GM21381 (cell line): ENCODE data around the gene COL27A1.
"Not testable (repeated sequence)": the region's sequence is repeated elsewhere in the genome, so short reads cannot be mapped to it uniquely, and the experiment has no call there.

Experiments used
- ATAC-seq: cut with Tn5 transposase; IDR thresholded peaks from one replicate; pipeline ENCODE4 v1.9.1; 2021; ENCODE audit warnings: mild to moderate bottlenecking, moderate library complexity; ENCODE audit not compliant: unreplicated experiment

COL27A1 gene

DNA sequence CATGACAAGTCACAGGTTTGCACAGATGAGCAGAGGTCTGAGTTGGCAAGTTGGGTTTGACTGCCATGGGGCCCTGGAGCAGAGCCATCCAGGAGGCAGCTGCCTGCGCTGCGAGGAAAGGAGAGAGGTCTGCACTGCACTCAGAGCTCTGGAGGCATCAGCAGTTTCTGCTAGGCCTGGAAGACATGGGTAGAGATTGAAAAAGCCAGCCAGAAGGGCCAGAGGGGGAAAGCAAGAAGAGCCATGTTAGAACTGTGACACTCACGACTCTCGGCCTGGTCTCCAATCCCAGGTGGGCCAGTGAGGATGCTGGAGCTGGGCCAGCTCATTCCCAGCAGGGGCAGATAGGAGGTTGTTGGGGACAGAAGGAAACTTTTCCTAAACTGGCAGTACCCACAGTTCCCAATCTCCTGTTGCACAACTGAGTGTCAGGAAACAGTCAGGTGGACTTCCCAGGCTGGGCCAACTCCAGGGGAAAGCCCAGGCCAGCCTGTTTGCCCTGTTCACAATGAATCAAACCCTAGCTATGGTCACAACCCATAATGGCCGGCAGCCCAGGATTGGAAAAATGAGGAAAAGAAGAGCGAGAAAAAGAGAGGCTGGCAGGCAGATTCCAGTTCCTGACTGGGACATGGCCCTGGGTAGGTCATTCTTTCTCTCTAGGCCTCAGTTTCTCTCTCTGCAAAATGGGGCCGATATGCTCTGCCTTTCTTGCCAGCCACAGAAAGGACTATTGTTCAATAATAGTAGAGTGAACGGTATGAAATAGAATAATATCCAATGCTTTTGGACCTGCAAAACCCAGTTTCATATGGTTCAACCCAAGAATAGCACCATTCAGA lies 159.8 kb downstream of the COL27A1 start:
- no peak for ATAC-seq

DNA sequence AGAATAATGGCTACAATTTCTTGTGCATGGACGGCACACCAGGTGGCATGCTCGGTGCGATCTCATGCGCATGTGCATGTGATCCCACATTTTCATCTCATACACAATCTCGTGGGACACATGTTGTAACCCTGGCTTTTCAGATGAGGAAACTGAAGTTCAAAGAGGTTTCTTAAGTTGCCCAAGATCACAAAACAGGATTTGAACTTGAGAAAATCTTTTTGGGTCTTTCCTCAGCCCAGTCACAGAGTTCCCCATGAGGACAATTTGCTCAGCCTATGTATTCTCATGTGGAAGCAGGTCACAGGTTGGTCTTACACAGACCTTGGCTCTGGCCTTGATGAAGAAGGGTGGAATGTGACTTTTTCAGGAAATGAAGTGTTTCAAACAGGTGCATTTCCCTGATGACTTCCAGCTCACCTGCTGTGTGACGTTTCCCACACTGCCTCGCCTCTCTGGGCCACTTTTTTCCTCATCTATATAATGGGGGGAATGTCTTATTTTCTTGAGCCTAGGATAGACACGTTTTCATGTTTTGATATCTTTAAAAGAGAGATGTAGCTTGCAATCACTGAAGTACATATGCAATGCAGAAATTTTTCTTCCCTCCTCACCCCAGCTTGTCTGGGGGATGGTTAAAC lies 160.5 kb downstream of the COL27A1 start:
- no peak for ATAC-seq

DNA sequence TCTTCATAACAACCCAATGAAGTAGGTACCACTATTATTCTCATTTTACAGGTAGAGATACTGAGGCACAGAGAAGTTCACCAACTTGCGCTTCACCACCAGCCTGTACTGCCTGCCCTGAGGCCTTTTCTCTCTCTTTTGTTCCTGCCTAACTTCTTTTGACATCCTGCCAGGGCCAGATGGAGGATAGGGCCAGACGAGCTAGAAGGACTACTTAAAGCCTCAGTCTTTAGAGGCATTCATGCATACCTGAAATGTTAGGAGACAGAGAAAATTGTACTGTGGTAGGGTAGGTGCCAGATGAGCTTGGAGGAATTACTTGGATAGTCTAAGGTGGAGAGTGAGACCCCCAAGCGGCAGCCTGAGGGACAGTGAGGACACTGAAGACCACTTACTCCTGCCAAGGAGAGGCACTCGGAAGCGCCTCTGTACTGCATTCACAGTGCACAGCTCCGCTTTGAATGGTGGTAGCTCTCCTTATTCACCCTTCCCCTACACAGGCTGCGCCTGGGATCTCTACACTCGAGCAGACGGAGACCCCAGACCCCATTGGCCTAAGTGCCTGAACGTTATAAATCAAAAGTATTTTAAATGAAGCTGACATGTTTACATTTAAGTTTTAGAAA lies 161.4 kb downstream of the COL27A1 start:
- no peak for ATAC-seq

DNA sequence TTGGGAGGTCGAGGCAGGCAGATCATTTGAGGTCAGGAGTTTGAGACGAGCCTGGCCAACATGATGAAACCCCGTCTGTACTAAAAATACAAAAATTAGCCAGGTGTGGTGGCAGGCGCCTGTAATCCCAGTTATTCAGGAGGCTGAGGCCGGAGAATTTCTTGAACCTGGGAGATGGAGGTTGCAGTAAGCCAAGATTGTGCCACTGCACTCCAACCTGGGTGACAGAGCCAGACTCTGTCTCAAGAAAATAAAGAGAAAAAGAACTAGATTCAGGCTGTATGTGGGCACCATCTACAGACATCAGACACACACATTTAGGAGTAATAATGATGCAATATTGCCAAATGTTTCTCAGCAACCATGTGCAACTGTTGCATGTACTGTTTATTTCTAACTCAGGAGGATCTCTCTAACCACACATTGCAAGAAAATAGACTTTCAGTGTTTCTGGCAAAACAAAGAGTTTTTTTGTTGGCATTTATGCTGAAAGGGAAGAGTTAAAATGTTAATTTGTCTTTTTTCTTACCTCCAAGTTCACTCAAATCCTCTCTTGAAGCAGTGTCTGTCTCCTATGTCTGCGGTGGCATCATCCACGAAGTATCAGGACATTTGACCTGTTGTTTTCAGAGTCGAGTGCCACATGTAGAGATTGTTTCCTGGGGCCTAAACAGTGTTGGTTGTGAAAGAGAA lies 162.5 kb downstream of the COL27A1 start:
- ATAC-seq, result no peak

DNA sequence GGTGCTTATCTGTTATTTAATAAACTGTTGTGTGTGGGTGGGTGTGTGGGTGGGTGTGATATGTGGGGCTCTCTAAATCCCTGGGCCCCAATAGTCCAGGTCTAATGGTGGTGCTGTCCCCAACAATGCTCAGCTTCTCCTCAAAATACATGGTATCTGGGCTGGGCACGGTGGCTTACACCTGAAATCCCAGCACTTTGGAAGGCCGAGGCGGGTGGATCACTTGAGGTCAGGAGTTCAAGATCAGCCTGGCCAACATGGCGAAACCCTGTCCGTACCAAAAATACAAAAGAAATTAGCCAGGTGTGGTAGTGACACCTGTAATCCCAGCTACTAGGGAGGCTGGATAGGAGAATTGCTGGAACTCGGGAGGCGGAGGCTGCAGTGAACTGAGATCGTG lies 163.1 kb downstream of the COL27A1 start:
- ATAC-seq, result no peak

- no peak for ATAC-seq
Observed at GRCh38 chr9:114319147-114319546, 163.8 kb downstream of the COL27A1 start.

DNA sequence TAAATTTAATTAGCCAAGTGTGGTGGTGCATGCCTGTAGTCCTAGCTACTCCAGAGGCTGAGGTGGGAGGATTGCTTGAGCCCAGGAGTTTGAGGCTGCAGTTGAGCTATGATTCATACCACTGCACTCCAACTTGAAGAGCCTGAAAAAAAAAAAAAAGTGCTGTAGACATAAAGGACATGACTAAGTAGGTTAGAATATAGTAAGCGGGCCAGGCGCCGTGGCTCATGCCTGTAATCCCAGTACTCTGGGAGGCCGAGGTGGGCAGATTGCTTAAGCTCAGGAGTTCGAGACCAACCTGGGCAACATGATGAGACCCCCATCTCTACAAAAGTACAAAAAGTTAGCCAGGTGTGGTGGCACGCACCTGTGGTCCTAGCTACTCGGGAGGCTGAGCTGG lies 165.4 kb downstream of the COL27A1 start:
- ATAC-seq, result not testable (repeated sequence)

DNA sequence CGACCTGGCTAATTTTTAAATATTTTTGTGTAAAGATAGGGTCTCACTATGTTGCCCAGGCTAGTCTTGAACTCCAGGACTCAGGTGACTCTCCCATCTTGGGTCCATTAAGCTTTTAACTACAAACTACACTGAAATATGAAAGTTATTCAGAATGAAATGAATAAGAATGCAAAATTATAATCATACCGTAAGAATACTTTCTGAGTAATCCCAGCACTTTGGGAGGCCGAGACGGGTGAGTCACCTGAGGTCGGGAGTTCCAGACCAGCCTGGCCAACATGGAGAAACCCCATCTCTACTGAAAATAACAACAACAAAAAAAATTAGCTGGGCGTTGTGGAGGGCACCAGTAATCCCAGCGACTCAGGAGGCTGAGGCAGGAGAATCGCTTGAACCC lies 166.4 kb downstream of the COL27A1 start:
- ATAC-seq, result no peak

DNA sequence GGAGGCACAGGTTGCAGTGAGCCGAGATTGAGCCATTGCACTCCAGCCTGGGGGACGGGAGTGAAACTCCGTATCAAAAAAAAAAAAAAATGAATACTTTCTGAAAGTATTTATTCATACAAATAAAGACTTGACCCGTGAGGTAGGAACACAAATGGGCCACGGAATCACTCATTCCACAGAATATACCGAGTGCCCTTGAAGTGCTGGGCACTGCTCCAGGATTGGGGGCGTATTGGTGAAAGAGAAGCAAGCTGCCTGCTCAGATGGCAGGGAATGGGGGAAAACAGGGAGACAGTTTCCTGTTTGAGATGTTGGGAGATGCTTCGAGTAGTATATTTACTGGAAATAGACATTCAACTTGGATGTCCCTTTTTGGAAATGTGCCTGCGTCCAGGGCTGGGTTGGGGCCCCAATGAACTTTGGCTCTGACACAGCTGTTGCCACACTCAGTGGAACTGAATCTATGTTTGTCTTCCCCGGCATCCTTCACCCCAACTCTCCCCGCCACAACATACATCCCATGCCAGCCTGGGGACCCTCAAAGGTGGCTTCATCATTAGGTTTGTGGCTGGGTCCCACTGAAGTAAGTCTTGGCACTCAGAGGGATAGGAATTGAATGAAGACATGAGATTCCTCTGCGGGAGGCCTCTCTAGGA lies 167.0 kb downstream of the COL27A1 start:
- not testable (repeated sequence) for ATAC-seq

DNA sequence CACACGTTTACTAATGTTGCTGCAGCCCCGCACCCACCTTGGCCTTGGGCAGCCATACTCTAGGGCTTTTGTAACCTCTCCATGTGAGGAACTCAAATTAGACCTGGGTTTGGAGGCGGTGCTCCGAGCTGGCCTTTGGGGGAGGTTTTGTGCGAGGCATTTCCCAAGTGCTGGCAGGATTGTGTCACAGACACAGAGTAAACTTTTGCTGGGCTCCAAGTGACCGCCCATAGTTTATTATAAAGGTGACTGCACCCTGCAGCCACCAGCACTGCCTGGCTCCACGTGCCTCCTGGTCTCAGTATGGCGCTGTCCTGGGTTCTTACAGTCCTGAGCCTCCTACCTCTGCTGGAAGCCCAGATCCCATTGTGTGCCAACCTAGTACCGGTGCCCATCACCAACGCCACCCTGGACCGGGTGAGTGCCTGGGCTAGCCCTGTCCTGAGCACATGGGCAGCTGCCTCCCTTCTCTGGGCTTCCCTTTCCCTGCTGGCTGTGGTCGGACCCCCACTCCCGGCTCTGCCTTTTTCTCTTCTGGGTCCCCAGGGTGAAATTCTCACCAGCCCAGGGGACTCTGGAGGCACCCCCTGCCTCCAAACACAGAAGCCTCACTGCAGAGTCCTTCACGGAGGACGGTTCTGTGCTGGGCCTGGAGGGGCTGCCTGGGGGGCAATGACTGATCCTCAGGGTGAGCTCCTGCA lies 167.6 kb downstream of the COL27A1 start, which contains the start of gene ORM1:
Gene ORM1 (plus strand): TSS at position 268 of the 701 bp plus-strand sequence. CDS start 36 bp downstream, at position 304.
- ATAC-seq, result not testable (repeated sequence)

GRCh38 chr9:114323849-114324248 lies 168.5 kb downstream of the COL27A1 start:
- not testable (repeated sequence) for ATAC-seq

DNA sequence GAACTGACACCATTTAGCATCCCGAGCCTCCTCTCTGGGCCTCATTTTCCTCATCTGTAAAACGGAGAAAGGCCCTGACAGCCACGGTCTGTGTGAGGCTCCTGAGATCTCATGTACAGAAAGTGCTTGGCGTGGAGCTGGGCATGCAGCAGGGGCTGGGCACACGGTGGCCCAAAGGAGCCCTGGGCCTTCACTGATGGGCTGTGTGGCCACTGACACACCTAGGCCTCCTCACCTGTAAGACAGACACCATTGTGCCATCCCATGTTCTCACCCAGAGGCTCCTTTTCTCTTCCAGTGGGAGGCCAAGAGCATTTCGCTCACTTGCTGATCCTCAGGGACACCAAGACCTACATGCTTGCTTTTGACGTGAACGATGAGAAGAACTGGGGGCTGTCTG lies 169.2 kb downstream of the COL27A1 start:
- ATAC-seq, result no peak

- not testable (repeated sequence) for ATAC-seq
Observed at GRCh38 chr9:114324965-114325364, 169.6 kb downstream of the COL27A1 start.

GRCh38 chr9:114325684-114326254 lies 170.4 kb downstream of the COL27A1 start:
- not testable (repeated sequence) for ATAC-seq

GRCh38 chr9:114327749-114328148 lies 172.4 kb downstream of the COL27A1 start:
- ATAC-seq, result no peak

GRCh38 chr9:114328357-114328820 lies 173.1 kb downstream of the COL27A1 start:
- ATAC-seq, result not testable (repeated sequence)

DNA sequence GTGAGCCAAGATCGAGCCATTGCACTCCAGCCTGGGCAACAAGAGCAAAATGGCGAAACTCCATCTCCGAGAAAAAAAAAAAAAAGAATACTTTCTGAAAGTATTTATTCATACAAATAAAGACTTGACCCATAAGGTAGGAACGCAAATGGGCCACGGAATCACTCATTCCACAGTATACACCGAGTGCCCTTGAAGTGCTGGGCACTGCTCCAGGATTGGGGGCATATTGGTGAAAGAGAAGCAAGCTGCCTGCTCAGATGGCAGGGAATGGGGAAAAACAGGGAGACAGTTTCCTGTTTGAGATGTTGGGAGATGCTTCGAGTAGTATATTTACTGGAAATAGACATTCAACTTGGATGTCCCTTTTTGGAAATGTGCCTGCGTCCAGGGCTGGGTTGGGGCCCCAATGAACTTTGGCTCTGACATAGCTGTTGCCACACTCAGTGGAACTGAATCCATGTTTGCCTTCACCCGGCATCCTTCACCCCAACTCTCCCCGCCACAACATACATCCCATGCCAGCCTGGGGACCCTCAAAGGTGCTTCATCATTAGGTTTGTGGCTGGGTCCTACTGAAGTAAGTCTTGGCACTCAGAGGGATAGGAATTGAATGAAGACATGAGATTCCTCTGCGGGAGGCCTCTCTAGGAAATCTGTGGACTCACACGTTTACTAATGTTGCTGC lies 173.7 kb downstream of the COL27A1 start:
- not testable (repeated sequence) for ATAC-seq

- not testable (repeated sequence) for ATAC-seq
Observed at GRCh38 chr9:114329625-114330022, 174.3 kb downstream of the COL27A1 start, which contains the start of gene ORM2. TSS of gene ORM2 (plus strand) at chr9:114329869. CDS start at chr9:114329905, 36 bp downstream.

- ATAC-seq, result no peak
Observed at GRCh38 chr9:114330636-114331035, 175.3 kb downstream of the COL27A1 start.
